HG03039 (cell line): Measurements from ENCODE around the gene EIF5A.

ENCODE experiments used
- ATAC-seq: cut with Tn5 transposase; IDR thresholded peaks from one replicate; pipeline ENCODE4 v1.9.1; 2021; ENCODE audit warnings: mild to moderate bottlenecking, moderate library complexity; ENCODE audit not compliant: unreplicated experiment

EIF5A gene

GRCh38 chr17:7352910-7353635, 45.6 kb downstream of the EIF5A start:
- no peak for ATAC-seq

GRCh38 chr17:7354262-7354843, 46.9 kb downstream of the EIF5A start:
- ATAC-seq = no peak

- no peak for ATAC-seq
Measured at GRCh38 chr17:7355053-7355452, 47.6 kb downstream of the EIF5A start, which contains the start of gene TMEM95. Gene TMEM95, plus strand, starts transcription at chr17:7355156. Its CDS starts 49 bp downstream, at chr17:7355205.

GRCh38 chr17:7355573-7355972, 48.1 kb downstream of the EIF5A start:
- no peak for ATAC-seq

- no peak for ATAC-seq
Measured at GRCh38 chr17:7356072-7356549, 48.7 kb downstream of the EIF5A start.

- ATAC-seq = no peak
Measured at GRCh38 chr17:7356756-7357155, 49.3 kb downstream of the EIF5A start.

DNA sequence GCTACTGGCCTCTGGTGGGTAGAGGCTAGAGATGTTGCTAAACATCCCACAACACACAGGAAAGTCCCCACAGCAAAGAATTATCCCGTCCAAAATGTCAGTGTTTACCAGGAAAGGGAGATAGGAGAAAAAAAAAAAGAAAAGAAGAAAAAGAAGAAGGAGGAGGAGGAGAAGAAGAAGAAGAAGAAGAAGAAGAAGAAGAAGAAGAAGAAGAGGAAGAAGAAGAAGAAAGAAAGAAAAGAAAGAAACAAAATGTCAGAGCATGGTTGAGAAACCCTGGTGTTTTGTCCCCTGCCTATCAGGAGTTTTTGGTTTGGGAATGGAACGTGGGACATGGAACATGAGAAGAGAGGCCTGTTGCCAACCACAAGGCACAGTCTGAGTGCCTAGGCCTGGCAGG, 50.0 kb downstream of the EIF5A start:
- no peak for ATAC-seq

GRCh38 chr17:7361906-7362305, 54.5 kb downstream of the EIF5A start:
- ATAC-seq = no peak
